Thoracic aorta (tissue), 2 donors: Measurements from ENCODE around the gene IL22RA1. TPM values are rescaled to one million over a fixed set of nuclear protein-coding genes. Genes with fewer than 3 reads are reported as not detected.

ENCODE experiments used
- ATAC-seq: fragments of 150-250 bp; one replicate; pipeline ENCODE4 v1.8.0; 2017; ENCODE audit warnings: low read depth; ENCODE audit not compliant: insufficient number of reproducible peaks, low FRiP score
- DNase-seq: peaks from one replicate; pipeline ENCODE4 v3.0.0-alpha.2; 2020; ENCODE audit warnings: low spot score
- H3K27ac ChIP-seq, 2 donors: fragments of 200-600 bp; sonication (generic); 1 replicate in 1 of 2; 2 replicates in 1 of 2; pipeline ENCODE4 v1.5.1; 2016; ENCODE audit warnings: mild to moderate bottlenecking in 2 of 2, moderate library complexity in 2 of 2
- H3K27me3 ChIP-seq: fragments of 200-600 bp; sonication (generic); replicated peaks from 2 replicates; pipeline ENCODE4 v1.6.0; 2016; ENCODE audit warnings: mild to moderate bottlenecking; ENCODE audit not compliant: insufficient read depth
- H3K36me3 ChIP-seq: fragments of 200-600 bp; sonication (generic); one replicate; pipeline ENCODE4 v1.5.1; 2016
- H3K4me1 ChIP-seq, 2 donors: fragments of 200-600 bp; sonication (generic); 1 replicate in 1 of 2; 2 replicates in 1 of 2; pipeline versions ENCODE4 v1.5.1 to v1.6.0; 2016; ENCODE audit warnings: low read depth in 2 of 2, mild to moderate bottlenecking in 1 of 2; ENCODE audit not compliant: control insufficient read depth in 1 of 2
- H3K4me3 ChIP-seq: fragments of 200-600 bp; sonication (generic); 2 replicates; pipeline ENCODE4 v1.5.1; 2016; ENCODE audit warnings: mild to moderate bottlenecking
- H3K9me3 ChIP-seq: fragments of 200-600 bp; sonication (generic); 2 replicates; pipeline ENCODE4 v1.5.1; 2016
- CTCF ChIP-seq: fragments of 200-600 bp; sonication (generic); IDR thresholded peaks from one replicate; pipeline ENCODE4 v1.5.1; 2019; ENCODE audit warnings: antibody characterized with exemption
- total RNA-seq, 2 donors: library from RNA; depleted of rRNA; stranded (reverse); fragments of >200 nt; gene quantifications; one replicate each; pipeline versions ENCODE4 v1.1.0 to v1.2.3, GENCODE V29; 2016

IL22RA1 gene
- total RNA-seq, 2 donors from 2014 or later, result 0.14 to 0.21 TPM

- TF ChIP-seq CTCF, result no peak
- Histone ChIP-seq H3K27me3 (no peaks in the 10 kb centered on the region), H3K4me3 (no peak overlapping the region), H3K4me1 (no peaks in the 10 kb centered on the region), H3K9me3 (no peaks in the 10 kb centered on the region), H3K27ac (no peak overlapping the region), H3K36me3 (no peaks in the 10 kb centered on the region)
- DNase-seq, result no peak
- ATAC-seq, result no peak
These were observed 24.1 kb upstream of the IL22RA1 start for GRCh38 chr1:24167008-24167407.

- H3K27ac ChIP-seq, result no peak overlapping the region
- no peaks in the 10 kb centered on the region for H3K36me3 ChIP-seq
- ATAC-seq (no peak), DNase-seq (no peak)
- no peaks in the 10 kb centered on the region for H3K4me1 ChIP-seq
- TF ChIP-seq CTCF, result no peak
- no peak overlapping the region for H3K4me3 ChIP-seq
- H3K9me3 ChIP-seq, result no peaks in the 10 kb centered on the region
- H3K27me3 ChIP-seq, result no peaks in the 10 kb centered on the region
These were observed 22.6 kb upstream of the IL22RA1 start for GRCh38 chr1:24165500-24165899.

- Histone ChIP-seq H3K27ac (no peak overlapping the region), H3K4me3 (no peak overlapping the region), H3K36me3 (no peaks in the 10 kb centered on the region), H3K27me3 (no peaks in the 10 kb centered on the region), H3K4me1 (no peaks in the 10 kb centered on the region), H3K9me3 (no peaks in the 10 kb centered on the region)
- ATAC-seq (no peak), DNase-seq (no peak)
- no peak for TF ChIP-seq CTCF
These were observed 21.1 kb upstream of the IL22RA1 start for GRCh38 chr1:24164004-24164403.

- no peak for DNase-seq
- no peak overlapping the region for H3K4me3 ChIP-seq
These were observed 19.3 kb upstream of the IL22RA1 start for GRCh38 chr1:24162201-24162600.

GRCh38 chr1:24161270-24161669 lies 18.3 kb upstream of the IL22RA1 start:
- TF ChIP-seq CTCF, result no peak
- DNase-seq, result no peak
- Histone ChIP-seq H3K4me3 (no peak overlapping the region), H3K27me3 (no peaks in the 10 kb centered on the region), H3K4me1 (no peaks in the 10 kb centered on the region), H3K27ac (no peak overlapping the region), H3K9me3 (no peaks in the 10 kb centered on the region), H3K36me3 (no peaks in the 10 kb centered on the region)
- no peak for ATAC-seq

More at GRCh38 chr1:24162201-24162600, 19.3 kb upstream of the IL22RA1 start:
- H3K27ac ChIP-seq, result no peak overlapping the region
- ATAC-seq, result no peak
- TF ChIP-seq CTCF, result no peak
- no peaks in the 10 kb centered on the region for H3K36me3 ChIP-seq
- no peaks in the 10 kb centered on the region for H3K9me3 ChIP-seq
- H3K4me1 ChIP-seq, result no peaks in the 10 kb centered on the region
- H3K27me3 ChIP-seq, result no peaks in the 10 kb centered on the region
